22Rv1 (cell line): ENCODE measurements around the gene MCFD2.

ENCODE experiments used
- CTCF ChIP-seq: fragments of 450-650 bp; IDR thresholded peaks from 2 replicates; pipeline ENCODE4 v1.5.1; 2017; ENCODE audit warnings: mild to moderate bottlenecking
- ZFX ChIP-seq: fragments of 450-650 bp; IDR thresholded peaks from 2 replicates; pipeline ENCODE4 v1.6.1; 2017; ENCODE audit warnings: antibody characterized with exemption, borderline replicate concordance

GRCh38 chr2:46939626-46940359 is 24.2 kb upstream of the MCFD2 start:
- TF ChIP-seq CTCF: no peak
- TF ChIP-seq ZFX: no peak
